Natural killer cell (primary cell): ENCODE measurements around the gene CDC42SE2. TPM values are rescaled to one million over a fixed set of nuclear protein-coding genes. Genes with fewer than 3 reads are reported as not detected.

Experiments
- ATAC-seq, 3 donors: fragments of 150-1000 bp in 2 of 3; fragments of 200-7000 bp in 1 of 3; cut with Tn5 transposase; 1 replicate in 1 of 3; 2 replicates in 2 of 3; pipeline ENCODE4 v1.10.0; 2021; ENCODE audit warnings: mild to moderate bottlenecking in 2 of 3, moderate library complexity in 2 of 3
- DNase-seq, 2 donors: peaks; one replicate each; pipeline versions ENCODE4 v3.0.0 to v3.0.0-alpha.2; 2013 to 2021; ENCODE audit warnings: mixed read lengths in 1 of 2
- H3K27ac ChIP-seq: one replicate; pipeline ENCODE4 v1.5.1; 2013; ENCODE audit warnings: mild to moderate bottlenecking, low read length
- H3K27me3 ChIP-seq: one replicate; pipeline ENCODE4 v1.6.1; 2013; ENCODE audit warnings: low read length; ENCODE audit not compliant: control insufficient read depth, insufficient read depth
- H3K36me3 ChIP-seq: one replicate; pipeline ENCODE4 v1.6.1; 2013; ENCODE audit warnings: low read length; ENCODE audit not compliant: control insufficient read depth, insufficient read depth
- H3K4me1 ChIP-seq: one replicate; pipeline ENCODE4 v1.6.1; 2013; ENCODE audit warnings: low read length; ENCODE audit not compliant: control insufficient read depth, insufficient read depth
- H3K4me3 ChIP-seq: one replicate; pipeline ENCODE4 v1.5.1; 2013; ENCODE audit warnings: low read length
- H3K9me3 ChIP-seq: one replicate; pipeline ENCODE4 v1.6.1; 2013; ENCODE audit warnings: low read length; ENCODE audit not compliant: control insufficient read depth, insufficient read depth
- H3K27ac Mint-ChIP-seq, 2 donors: one replicate each; pipeline ENCODE4 v1.8.0; 2022; ENCODE audit warnings: mild to moderate bottlenecking in 2 of 2, mixed read lengths in 2 of 2, moderate library complexity in 1 of 2
- H3K27me3 Mint-ChIP-seq, 2 donors: one replicate each; pipeline ENCODE4 v1.8.0; 2022; ENCODE audit warnings: low read depth in 2 of 2, mixed read lengths in 2 of 2
- H3K36me3 Mint-ChIP-seq: one replicate; pipeline ENCODE4 v1.8.0; 2022; ENCODE audit warnings: mixed read lengths
- H3K4me1 Mint-ChIP-seq, 2 donors: one replicate each; pipeline ENCODE4 v1.8.0; 2022; ENCODE audit warnings: mixed read lengths in 2 of 2
- H3K4me3 Mint-ChIP-seq: one replicate; pipeline ENCODE4 v1.8.0; 2022; ENCODE audit warnings: mild to moderate bottlenecking, moderate library complexity, mixed read lengths
- H3K9me3 Mint-ChIP-seq, 2 donors: one replicate each; pipeline ENCODE4 v1.8.0; 2022; ENCODE audit warnings: mixed read lengths in 2 of 2
- WGBS: methylation state at CpG from one replicate; pipeline ENCODE4 v1.1.7; 2013; ENCODE audit warnings: missing lambda C conversion rate; ENCODE audit not compliant: insufficient coverage; 5-methylcytosine and 5-hydroxymethylcytosine counted together
- intact Hi-C: fragments of 100-400 bp; cut with micrococcal nuclease; formaldehyde crosslinking; loops from one replicate; pipeline ENCODE4 v1.14.2; 2022
- total RNA-seq, 4 donors: library from RNA; stranded (reverse); fragments of 120-200 nt in 1 of 4; gene quantifications; one replicate each; pipeline versions ENCODE4 v1.2.3 to v1.2.4, GENCODE V29; 2013 to 2022
- TF ChIP-seq, protein P1 (sequence below): fragments of 200-600 bp; IDR thresholded peaks from one replicate; pipeline ENCODE4 v1.8.0; 2022; ENCODE audit warnings: antibody characterized with exemption

Gene CDC42SE2
- total RNA-seq, 3 donors from 2014 or later (not counting 1 experiment from before 2014, with no cell fraction given): 140 to 183 (median 166) TPM

DNA sequence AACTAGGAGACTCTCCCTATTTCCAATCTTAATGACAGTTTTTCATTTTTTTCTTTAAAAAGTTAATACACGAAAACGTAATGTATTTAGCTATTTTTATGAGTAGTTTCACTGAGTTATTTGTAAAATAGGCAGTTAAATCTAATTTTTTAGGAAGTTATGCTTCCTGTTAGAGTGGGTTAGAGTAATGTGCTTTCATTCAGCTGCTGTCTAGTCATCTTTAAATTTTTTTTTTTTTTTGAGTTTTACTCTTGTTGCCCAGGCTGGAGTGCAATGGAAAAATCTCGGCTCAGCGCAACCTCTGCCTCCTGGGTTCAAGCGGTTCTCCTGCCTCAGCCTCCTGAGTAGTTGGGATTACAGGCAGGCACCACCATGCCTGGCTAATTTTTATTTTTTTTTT, 34.0 kb downstream of the CDC42SE2 start:
- ATAC-seq: no peak
- no peak for DNase-seq
- Histone ChIP-seq H3K27me3 (no peaks in the 10 kb centered on the region), H3K9me3 (no peaks in the 10 kb centered on the region), H3K36me3 (no peaks in the 10 kb centered on the region), H3K27ac (no peak overlapping the region), H3K4me3 (no peak overlapping the region), H3K4me1 (peaks cover 29% of the 10 kb centered on the region)
- Mint-ChIP-seq H3K4me1 (peaks cover 54 to 59% of the 10 kb centered on the region in 2 donors), H3K36me3 (no peaks in the 10 kb centered on the region), H3K27ac (peak overlapping the region in 1 of 2 donors; percentile 54), H3K4me3 (no peak overlapping the region), H3K9me3 (no peaks in the 10 kb centered on the region), H3K27me3 (no peaks in the 10 kb centered on the region)
- intact Hi-C loops: loop anchor here (2.0 to 5.0 kb wide), 3 partner anchors 17 to 84 kb away; no protein-coding TSS in a partner anchor
- TF ChIP-seq, protein P1, sequence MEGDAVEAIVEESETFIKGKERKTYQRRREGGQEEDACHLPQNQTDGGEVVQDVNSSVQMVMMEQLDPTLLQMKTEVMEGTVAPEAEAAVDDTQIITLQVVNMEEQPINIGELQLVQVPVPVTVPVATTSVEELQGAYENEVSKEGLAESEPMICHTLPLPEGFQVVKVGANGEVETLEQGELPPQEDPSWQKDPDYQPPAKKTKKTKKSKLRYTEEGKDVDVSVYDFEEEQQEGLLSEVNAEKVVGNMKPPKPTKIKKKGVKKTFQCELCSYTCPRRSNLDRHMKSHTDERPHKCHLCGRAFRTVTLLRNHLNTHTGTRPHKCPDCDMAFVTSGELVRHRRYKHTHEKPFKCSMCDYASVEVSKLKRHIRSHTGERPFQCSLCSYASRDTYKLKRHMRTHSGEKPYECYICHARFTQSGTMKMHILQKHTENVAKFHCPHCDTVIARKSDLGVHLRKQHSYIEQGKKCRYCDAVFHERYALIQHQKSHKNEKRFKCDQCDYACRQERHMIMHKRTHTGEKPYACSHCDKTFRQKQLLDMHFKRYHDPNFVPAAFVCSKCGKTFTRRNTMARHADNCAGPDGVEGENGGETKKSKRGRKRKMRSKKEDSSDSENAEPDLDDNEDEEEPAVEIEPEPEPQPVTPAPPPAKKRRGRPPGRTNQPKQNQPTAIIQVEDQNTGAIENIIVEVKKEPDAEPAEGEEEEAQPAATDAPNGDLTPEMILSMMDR: no peak
- 74% methylated on average over 4 of the region's 5 CpGs for WGBS

DNA sequence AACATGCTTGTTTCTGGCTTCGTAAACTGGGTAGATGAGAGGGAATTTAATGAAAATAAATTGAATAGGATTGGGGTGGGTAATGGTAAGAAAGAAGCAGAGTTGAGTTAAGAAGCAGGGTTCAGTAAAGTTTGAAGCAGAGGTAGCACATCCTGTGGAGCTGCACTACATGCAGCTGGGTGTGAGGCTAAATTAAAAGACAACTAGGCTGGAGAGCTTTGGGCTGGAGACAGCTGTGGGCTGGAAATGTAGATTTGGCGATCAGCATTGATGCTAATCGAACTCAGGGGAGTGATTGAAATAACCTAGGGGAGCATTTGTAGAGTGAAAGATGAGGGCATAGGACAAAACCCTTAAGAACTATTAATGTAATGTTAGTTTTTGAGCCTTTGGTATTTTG, 35.6 kb downstream of the CDC42SE2 start:
- no peaks in the 10 kb centered on the region for H3K27me3 ChIP-seq
- no peaks in the 10 kb centered on the region for H3K36me3 ChIP-seq
- WGBS: 97% methylated on average over 3 of the region's 3 CpGs
- H3K9me3 Mint-ChIP-seq: no peaks in the 10 kb centered on the region
- intact Hi-C loops: loop anchor here (5.0 kb wide), 2 partner anchors 42 to 83 kb away; no protein-coding TSS in a partner anchor
- H3K4me3 ChIP-seq: no peak overlapping the region
- H3K36me3 Mint-ChIP-seq: no peaks in the 10 kb centered on the region
- no peaks in the 10 kb centered on the region for H3K9me3 ChIP-seq
- DNase-seq (no peak), ATAC-seq (no peak)
- H3K4me1 Mint-ChIP-seq: peaks cover 55 to 63% of the 10 kb centered on the region in 2 donors
- no peak overlapping the region for H3K27ac ChIP-seq
- TF ChIP-seq, protein P1: no peak
- H3K4me3 Mint-ChIP-seq: peak overlapping the region; percentile 42
- H3K4me1 ChIP-seq: peaks cover 30% of the 10 kb centered on the region
- peak overlapping the region; percentile 29 to 54 for H3K27ac Mint-ChIP-seq
- H3K27me3 Mint-ChIP-seq: no peaks in the 10 kb centered on the region

DNA sequence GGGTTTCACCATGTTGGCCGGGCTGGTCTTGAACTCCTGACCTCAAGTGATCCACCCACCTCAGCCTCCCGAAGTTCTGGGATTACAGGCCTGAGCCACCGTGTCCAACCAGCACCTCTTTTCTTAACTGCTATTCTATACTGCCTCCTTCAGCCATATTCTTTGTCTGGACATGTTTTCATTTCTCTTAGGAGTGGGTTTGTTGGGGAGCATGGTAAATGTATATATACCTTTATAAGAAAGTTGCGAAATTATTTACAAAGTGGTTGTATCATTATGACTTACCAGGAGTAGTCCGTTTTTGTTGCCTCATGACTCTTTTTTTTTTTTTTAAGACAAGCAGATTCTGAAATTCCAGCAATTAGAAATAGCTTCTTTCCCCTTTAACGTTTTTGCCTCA, 38.7 kb downstream of the CDC42SE2 start:
- Histone ChIP-seq H3K4me1 (peaks cover 15% of the 10 kb centered on the region), H3K27ac (no peak overlapping the region), H3K36me3 (no peaks in the 10 kb centered on the region), H3K4me3 (no peak overlapping the region), H3K27me3 (no peaks in the 10 kb centered on the region), H3K9me3 (no peaks in the 10 kb centered on the region)
- Mint-ChIP-seq H3K36me3 (no peaks in the 10 kb centered on the region), H3K27me3 (no peaks in the 10 kb centered on the region), H3K9me3 (no peaks in the 10 kb centered on the region), H3K27ac (peak overlapping the region; percentile 58 to 75), H3K4me1 (peaks cover 60 to 63% of the 10 kb centered on the region in 2 donors), H3K4me3 (no peak overlapping the region)
- no peak for ATAC-seq
- DNase-seq: no peak
- 79% methylated on average over 6 of the region's 6 CpGs for WGBS
- TF ChIP-seq, protein P1: no peak
- intact Hi-C loops: no loop called here

DNA sequence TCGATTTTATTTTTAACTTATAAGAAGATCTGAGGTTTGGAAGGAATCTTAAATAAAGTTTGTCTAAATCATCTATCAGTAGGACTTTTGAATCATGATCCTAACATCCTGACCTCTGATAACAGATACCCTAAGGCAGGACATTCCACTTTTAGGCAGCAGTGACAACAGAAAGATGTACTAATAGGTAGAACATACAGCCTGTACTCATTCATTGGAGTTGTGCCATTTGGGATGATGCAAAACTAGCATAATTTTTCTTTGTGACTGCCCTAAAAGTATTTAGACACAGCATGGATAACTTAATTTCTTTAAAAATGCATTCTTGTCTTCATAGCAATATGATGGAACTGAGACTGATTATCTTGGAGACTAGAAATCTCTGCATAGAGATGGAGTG, 39.7 kb downstream of the CDC42SE2 start:
- H3K4me1 ChIP-seq: peaks cover 11% of the 10 kb centered on the region
- peak overlapping the region; percentile 58 to 75 for H3K27ac Mint-ChIP-seq

More for the DNA sequence above, 39.7 kb downstream of the CDC42SE2 start:
- peaks cover 64 to 67% of the 10 kb centered on the region in 2 donors for H3K4me1 Mint-ChIP-seq
- ATAC-seq (no peak), DNase-seq (no peak)
- H3K27me3 Mint-ChIP-seq: no peaks in the 10 kb centered on the region
- Histone ChIP-seq H3K4me3 (no peak overlapping the region), H3K27me3 (no peaks in the 10 kb centered on the region), H3K36me3 (no peaks in the 10 kb centered on the region), H3K9me3 (no peaks in the 10 kb centered on the region), H3K27ac (peak overlapping the region; percentile 26)
- H3K9me3 Mint-ChIP-seq: no peaks in the 10 kb centered on the region
- H3K36me3 Mint-ChIP-seq: no peaks in the 10 kb centered on the region
- no peak overlapping the region for H3K4me3 Mint-ChIP-seq
- WGBS: no CpG with 5 or more reads among the region's 1 CpG
- intact Hi-C loops: no loop called here
- TF ChIP-seq, protein P1: no peak
